ENCODE results near the gene UBE2H.
A peak's percentile ranks its signal among the peaks of the same experiment; 100 is the strongest.

The UBE2H gene

DNA sequence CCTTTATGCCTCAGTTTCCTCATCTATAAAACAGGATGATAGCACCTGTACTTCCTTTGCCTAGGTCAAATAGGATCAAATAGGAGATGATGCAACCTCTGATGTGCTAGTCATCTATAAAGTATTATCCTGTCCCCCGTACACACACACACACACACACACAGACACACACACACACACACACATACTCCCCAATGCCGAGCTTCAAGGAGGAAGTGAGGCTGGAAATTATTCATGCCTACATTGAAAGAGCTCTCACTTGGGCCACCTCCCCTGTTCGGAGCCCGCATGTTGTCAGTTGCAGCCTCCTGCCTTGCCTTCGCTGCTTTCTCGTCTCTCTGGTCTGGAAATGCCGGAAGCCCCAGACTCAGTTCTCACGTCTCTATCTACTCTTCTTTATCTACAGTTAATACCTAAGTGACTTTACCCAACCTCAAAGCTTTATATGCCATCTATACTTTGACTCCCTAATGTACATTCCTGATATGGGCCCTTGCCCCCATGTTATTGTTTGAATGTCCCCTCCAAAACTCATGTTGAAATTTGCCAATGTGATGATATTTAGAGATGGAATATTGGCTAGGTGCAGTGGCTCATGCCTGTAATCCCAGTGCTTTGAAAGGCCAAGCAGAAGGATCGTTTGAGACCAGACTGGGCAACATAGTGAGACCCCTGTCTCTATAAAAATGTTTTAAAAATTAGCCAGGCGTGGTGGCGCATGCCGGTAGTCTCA lies 6.9 kb upstream of the UBE2H start:
- no peak overlapping the region for H3K4me2 ChIP-seq (ENCODE audit: low read depth, low read length, poor library complexity, severe bottlenecking)
- 0 out of 2 replicates have a peak overlapping the region, but pooled peaks have one; percentile 45 for H2AFZ ChIP-seq (ENCODE audit: low read length)
- H3K9ac ChIP-seq (ENCODE audit: low read depth, low read length, poor library complexity, severe bottlenecking), result no peak overlapping the region
- no peaks in the 10 kb centered on the region for H3F3A ChIP-seq (ENCODE audit: low read depth)
- no peaks in the 10 kb centered on the region for H3K36me3 ChIP-seq (ENCODE audit: insufficient read depth, low read length)
- no peaks in the 10 kb centered on the region for H3K27me3 ChIP-seq (ENCODE audit: insufficient read depth, low read length, poor library complexity, severe bottlenecking)
- H3K4me1 ChIP-seq (ENCODE audit: insufficient read depth, low read length, poor library complexity, severe bottlenecking), result no peaks in the 10 kb centered on the region
- no peaks in the 10 kb centered on the region for H3K9me2 ChIP-seq (replicated peaks; ENCODE audit: low read depth, low read length)
- no peaks in the 10 kb centered on the region for H4K20me1 ChIP-seq (ENCODE audit: insufficient read depth, low read length, poor library complexity, severe bottlenecking)
- no peak for TF ChIP-seq EZH2phosphoT487 (IDR thresholded peaks at IDR 0.05; ENCODE audit: borderline replicate concordance)
- TF ChIP-seq, protein P1, sequence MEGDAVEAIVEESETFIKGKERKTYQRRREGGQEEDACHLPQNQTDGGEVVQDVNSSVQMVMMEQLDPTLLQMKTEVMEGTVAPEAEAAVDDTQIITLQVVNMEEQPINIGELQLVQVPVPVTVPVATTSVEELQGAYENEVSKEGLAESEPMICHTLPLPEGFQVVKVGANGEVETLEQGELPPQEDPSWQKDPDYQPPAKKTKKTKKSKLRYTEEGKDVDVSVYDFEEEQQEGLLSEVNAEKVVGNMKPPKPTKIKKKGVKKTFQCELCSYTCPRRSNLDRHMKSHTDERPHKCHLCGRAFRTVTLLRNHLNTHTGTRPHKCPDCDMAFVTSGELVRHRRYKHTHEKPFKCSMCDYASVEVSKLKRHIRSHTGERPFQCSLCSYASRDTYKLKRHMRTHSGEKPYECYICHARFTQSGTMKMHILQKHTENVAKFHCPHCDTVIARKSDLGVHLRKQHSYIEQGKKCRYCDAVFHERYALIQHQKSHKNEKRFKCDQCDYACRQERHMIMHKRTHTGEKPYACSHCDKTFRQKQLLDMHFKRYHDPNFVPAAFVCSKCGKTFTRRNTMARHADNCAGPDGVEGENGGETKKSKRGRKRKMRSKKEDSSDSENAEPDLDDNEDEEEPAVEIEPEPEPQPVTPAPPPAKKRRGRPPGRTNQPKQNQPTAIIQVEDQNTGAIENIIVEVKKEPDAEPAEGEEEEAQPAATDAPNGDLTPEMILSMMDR (conservative IDR thresholded peaks at IDR 0.05; ENCODE audit: low read length), result no peak
- H3K79me2 ChIP-seq (ENCODE audit: insufficient read depth, low read length), result no peaks in the 10 kb centered on the region
- no peaks in the 10 kb centered on the region for H3K9me3 ChIP-seq (ENCODE audit: insufficient read depth, low read depth, low read length)
- H3K4me3 ChIP-seq (ENCODE audit: low read length, poor library complexity, severe bottlenecking), result no peak overlapping the region

DNA sequence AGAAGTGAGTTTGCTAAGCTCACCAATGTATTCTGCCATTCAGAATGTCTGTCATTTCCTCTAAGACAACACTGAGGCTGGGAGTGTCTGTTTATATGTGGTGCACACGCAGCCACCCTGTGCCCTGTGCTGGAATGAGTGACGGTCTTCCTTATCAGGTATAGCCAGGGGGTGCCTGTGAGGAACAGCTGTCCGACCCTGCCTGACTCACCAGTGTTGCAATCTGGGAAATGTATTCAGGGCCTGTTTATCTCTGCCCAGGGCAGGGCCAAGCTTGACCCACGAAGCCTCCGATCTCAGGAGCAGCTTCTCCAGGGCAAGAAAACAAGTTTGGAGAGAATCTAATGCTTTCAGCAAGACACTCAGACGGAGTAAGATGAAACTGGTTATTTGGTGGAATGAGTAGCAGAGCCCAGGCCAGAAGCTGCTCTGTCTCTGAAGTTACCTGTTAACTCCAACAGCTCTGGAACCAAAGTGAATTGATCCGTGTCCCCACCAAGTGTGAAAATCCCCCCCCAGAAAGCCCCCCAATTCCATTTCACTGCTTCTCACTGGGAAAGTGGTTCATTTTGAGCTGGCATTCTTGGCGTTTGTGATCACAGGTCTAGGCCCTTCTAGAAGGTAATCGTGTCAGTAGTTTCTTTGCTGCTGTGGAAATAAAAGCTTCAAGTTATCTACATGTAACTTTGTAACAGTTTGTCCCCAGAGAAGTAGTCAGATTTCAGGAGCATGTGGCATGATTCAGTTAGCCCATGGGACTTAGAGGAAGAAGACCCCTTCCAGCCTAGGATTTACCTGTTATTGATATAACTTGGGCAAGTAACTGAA lies 6.1 kb upstream of the UBE2H start:
- H3K36me3 ChIP-seq (ENCODE audit: insufficient read depth, low read length), result no peaks in the 10 kb centered on the region
- no peaks in the 10 kb centered on the region for H3K9me2 ChIP-seq (replicated peaks; ENCODE audit: low read depth, low read length)
- H3K9ac ChIP-seq (ENCODE audit: low read depth, low read length, poor library complexity, severe bottlenecking), result no peak overlapping the region
- H2AFZ ChIP-seq (ENCODE audit: low read length), result peak overlapping the region; percentile 45
- no peaks in the 10 kb centered on the region for H3K79me2 ChIP-seq (ENCODE audit: insufficient read depth, low read length)
- H3F3A ChIP-seq (ENCODE audit: low read depth), result no peaks in the 10 kb centered on the region
- TF ChIP-seq, protein P1 (conservative IDR thresholded peaks at IDR 0.05; ENCODE audit: low read length), result no peak
- TF ChIP-seq EZH2phosphoT487 (IDR thresholded peaks at IDR 0.05; ENCODE audit: borderline replicate concordance), result no peak
- no peaks in the 10 kb centered on the region for H3K9me3 ChIP-seq (ENCODE audit: insufficient read depth, low read depth, low read length)
- H3K4me2 ChIP-seq (ENCODE audit: low read depth, low read length, poor library complexity, severe bottlenecking), result no peak overlapping the region
- no peaks in the 10 kb centered on the region for H4K20me1 ChIP-seq (ENCODE audit: insufficient read depth, low read length, poor library complexity, severe bottlenecking)
- no peak overlapping the region for H3K4me3 ChIP-seq (ENCODE audit: low read length, poor library complexity, severe bottlenecking)
- H3K27me3 ChIP-seq (ENCODE audit: insufficient read depth, low read length, poor library complexity, severe bottlenecking), result no peaks in the 10 kb centered on the region
- no peaks in the 10 kb centered on the region for H3K4me1 ChIP-seq (ENCODE audit: insufficient read depth, low read length, poor library complexity, severe bottlenecking)

GRCh38 chr7:129955993-129956543 lies 3.3 kb upstream of the UBE2H start:
- Histone ChIP-seq H3K4me3 (ENCODE audit: low read length, poor library complexity, severe bottlenecking) (no peak overlapping the region), H3K4me1 (ENCODE audit: insufficient read depth, low read length, poor library complexity, severe bottlenecking) (peaks cover 14% of the 10 kb centered on the region), H2AFZ (ENCODE audit: low read length) (no peak overlapping the region), H3K27me3 (ENCODE audit: insufficient read depth, low read length, poor library complexity, severe bottlenecking) (no peaks in the 10 kb centered on the region), H3K9me3 (ENCODE audit: insufficient read depth, low read depth, low read length) (no peaks in the 10 kb centered on the region), H3F3A (ENCODE audit: low read depth) (no peaks in the 10 kb centered on the region), H4K20me1 (ENCODE audit: insufficient read depth, low read length, poor library complexity, severe bottlenecking) (peaks cover 7% of the 10 kb centered on the region), H3K9ac (ENCODE audit: low read depth, low read length, poor library complexity, severe bottlenecking) (no peak overlapping the region), H3K36me3 (ENCODE audit: insufficient read depth, low read length) (no peaks in the 10 kb centered on the region), H3K4me2 (ENCODE audit: low read depth, low read length, poor library complexity, severe bottlenecking) (no peak overlapping the region), H3K9me2 (replicated peaks; ENCODE audit: low read depth, low read length) (no peaks in the 10 kb centered on the region), H3K79me2 (ENCODE audit: insufficient read depth, low read length) (peaks cover 17% of the 10 kb centered on the region)
- no peak for TF ChIP-seq EZH2phosphoT487 (IDR thresholded peaks at IDR 0.05; ENCODE audit: borderline replicate concordance)
- TF ChIP-seq, protein P1 (conservative IDR thresholded peaks at IDR 0.05; ENCODE audit: low read length), result no peak

Measured in Loucy (cell line).